ENCODE results near the gene KRI1.
A peak's percentile ranks its signal among the peaks of the same experiment; 100 is the strongest.
"Not testable (repeated sequence)": the region's sequence is repeated elsewhere in the genome, so short reads cannot be mapped to it uniquely, and the experiment has no call there.

KRI1 gene

DNA sequence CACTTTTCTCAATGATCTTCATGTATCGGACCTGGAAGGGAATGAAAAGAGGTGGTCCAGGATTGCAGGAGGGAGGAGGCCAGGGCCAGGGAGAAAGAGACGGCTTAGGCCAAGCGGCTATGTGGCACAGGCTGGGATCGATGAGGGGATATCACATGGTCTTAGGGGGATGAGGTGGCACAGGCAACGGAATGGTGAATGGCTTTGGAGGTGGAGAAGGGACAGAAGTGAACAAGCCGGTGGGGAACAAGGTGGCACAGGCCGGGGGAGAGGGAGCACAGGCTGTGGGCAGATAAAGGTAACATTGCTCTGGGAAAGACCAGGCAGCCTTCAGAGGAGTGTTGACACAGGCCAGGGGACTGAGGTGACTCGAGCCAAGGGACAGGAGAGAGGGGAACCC lies 8.7 kb upstream of the KRI1 start:
- DNase-seq, result no peak

DNA sequence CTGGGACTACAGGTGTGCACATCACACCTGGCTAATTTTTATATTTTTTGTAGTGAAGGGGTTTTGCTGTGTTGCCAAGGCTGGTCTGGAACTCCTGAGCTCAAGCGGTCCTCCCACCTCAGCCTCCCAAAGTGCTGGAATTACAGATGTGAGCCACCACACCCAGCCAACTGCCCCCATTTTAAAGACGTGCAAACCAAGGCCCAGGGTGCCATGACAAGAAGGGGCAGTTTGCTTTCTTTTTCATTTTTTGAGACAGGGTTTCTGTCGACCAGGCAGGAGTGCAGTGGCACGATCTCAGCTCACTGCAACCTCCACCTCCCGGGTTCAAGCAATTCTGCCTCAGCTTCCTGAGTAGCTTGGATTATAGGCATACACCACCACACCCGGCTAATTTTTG lies 8.0 kb upstream of the KRI1 start:
- DNase-seq, result not testable (repeated sequence)

DNA sequence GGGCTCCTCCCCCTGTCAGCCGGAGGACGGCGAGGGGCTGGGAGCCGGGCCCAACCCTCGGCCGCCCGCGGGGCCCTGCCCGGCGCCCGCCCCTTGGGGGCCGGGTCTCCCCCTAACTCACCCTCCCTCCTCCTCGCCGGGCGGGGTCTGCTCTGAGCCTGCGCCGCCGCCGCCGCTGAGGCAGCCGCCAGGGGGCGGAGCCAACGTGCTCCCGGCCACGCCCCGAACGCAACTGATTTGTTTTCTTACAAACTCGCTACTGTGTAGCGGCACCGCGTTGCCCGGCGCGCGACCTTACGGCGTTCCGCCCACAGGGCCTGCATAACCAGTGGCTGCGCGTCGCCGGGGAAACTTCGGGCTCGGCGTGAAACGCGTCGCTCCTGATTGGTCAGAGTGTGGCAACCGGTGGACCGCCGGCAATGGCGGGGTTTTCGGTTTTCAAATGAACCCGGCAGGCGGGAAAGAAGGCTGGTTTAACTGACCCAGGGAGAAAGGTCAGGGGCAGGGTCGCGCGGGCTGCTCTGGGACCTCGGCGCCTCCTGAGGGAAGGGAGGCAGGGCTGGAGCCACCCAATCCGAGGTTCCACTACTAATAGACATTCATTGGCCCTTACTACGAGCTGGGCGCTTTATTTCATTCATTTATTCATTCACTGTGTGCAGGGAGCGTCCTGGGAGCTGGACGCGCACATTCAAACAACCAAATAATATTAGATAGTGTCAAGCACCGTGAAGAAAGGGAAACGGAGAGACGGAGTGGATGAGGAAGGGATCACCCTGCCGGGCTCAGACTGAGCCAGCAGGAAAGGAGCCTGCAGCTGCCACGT lies 3.2 kb upstream of the KRI1 start, which contains the start of gene CDKN2D:
Gene CDKN2D (minus strand): TSS at position 154 of the 826 bp plus-strand sequence. CDS start 326 bp downstream, outside the sequence.
- DNase-seq, result peak; percentile 90

GRCh38 chr19:10568062-10568825 lies 2.4 kb upstream of the KRI1 start:
- DNase-seq, result no peak

- DNase-seq, result no peak
Observed at GRCh38 chr19:10567656-10568055, 1.8 kb upstream of the KRI1 start.

DNA sequence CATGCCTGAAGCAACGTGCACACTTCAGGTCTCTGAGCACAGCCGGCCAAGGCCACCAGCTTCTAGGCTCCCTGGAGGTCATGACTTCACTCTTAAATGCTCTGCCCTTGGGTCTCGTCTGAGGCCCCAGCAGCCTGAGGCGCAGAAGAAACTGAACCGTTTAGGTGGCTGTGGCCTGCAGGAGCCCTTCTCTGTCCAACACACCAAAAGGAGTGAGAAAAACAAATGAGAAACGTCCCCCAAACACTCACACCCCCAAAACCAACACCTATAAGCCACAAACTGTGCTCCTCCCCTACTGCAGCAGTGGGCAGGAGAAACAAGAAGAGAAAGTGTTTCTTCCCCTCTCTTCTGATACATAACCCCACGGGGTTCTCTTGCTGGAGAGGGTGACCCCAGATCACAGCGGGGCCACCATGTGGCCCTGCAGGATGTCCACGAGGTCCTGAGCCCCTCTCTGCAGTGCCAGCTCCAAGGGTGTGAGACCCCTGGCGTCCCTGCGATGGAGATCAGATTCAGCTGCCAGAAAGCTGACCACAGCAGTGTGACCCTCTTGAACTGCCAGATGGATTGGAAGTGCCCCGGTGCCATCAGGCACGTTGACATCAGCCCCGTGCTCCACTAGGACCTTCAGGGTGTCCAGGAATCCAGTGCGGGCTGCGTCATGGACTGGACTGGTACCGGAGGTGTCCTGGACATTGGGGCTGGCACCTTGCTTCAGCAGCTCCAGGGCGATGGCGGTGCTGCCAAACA lies 1.0 kb upstream of the KRI1 start:
- no peak for DNase-seq

DNA sequence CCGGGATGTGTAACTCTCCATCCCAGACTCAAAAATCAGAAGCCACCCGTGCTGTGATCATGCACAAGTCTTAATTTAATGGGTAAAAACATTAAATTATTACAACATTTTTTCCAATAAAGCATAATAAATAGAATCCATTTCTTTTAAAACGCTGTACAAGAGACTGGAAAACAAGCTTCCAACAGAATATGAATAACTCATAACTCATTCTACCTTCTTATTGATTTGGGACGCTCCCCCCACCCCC lies 523 bp upstream of the KRI1 start:
- DNase-seq, result no peak

- no peak for DNase-seq
Observed at GRCh38 chr19:10565028-10565566, 713 bp downstream of the KRI1 start.

DNA sequence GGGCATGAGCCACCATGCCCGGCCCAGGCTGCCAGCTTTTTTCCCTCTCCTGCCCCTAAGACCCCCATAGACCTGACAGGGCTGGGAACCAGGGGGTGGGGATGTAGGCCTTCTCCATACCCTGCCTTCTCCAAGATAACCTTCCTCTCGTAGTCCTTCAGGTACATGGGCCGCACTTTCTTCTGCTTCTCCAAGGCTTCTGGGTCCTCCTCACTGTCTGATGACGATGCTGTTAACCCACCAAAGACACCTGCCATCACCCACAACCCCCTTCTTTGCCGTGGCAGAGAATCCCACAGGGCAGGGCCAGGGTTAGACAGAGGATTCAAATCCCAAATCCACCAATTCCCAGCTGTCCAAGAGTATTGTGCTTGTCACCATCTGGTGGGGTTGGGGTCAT lies 3.2 kb downstream of the KRI1 start:
- no peak for DNase-seq

DNA sequence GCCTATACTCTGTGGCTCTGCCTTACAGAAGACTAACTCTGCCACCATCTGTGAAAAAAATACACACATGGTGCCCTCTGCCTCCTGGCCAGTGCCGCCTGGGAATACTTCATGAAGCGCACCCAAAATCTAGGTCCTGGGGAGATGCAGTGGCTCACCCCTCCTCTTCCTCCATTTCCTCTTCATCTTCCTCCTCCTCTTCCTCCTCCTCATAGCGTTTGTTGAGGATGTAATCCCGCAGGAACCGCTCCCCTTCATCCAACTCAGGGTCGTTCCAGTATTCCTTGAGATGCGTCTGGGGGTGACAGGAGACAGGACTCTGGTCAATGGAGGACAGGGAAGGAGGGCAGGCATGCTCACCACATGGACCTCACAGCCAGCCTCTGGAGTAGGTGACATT lies 5.7 kb downstream of the KRI1 start:
- no peak for DNase-seq

DNA sequence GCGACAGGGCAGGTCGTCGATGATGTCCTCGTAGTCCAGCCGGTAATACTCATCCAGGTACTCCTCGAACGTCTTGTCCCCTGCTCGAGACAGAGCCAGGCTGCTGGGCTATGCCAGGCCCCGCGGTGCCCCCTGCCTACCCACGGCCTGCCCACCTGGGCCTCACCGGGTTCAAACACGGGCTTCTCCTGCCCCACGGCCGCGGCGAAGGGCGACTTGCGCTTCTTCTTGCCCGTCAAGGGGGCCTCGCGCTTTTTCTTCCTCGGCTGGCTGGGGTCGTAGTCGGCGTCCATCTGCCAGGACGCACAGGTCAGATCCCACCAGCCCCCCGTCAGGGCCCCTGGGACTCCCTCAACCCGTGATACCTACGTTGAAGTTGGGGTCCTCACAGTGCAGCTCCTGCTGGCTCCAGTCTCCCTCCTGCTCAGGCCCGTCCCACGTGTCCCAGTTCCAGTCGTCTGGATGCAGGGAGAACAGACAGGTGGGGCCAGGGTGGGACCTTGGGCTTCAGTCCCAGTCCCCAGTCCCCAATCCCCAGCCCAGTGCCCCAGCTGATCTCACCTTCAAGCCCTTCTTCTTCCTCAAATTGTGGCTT lies 8.1 kb downstream of the KRI1 start:
- DNase-seq, result no peak

- DNase-seq, result no peak
Observed at GRCh38 chr19:10555610-10555973, 10.2 kb downstream of the KRI1 start.

DNA sequence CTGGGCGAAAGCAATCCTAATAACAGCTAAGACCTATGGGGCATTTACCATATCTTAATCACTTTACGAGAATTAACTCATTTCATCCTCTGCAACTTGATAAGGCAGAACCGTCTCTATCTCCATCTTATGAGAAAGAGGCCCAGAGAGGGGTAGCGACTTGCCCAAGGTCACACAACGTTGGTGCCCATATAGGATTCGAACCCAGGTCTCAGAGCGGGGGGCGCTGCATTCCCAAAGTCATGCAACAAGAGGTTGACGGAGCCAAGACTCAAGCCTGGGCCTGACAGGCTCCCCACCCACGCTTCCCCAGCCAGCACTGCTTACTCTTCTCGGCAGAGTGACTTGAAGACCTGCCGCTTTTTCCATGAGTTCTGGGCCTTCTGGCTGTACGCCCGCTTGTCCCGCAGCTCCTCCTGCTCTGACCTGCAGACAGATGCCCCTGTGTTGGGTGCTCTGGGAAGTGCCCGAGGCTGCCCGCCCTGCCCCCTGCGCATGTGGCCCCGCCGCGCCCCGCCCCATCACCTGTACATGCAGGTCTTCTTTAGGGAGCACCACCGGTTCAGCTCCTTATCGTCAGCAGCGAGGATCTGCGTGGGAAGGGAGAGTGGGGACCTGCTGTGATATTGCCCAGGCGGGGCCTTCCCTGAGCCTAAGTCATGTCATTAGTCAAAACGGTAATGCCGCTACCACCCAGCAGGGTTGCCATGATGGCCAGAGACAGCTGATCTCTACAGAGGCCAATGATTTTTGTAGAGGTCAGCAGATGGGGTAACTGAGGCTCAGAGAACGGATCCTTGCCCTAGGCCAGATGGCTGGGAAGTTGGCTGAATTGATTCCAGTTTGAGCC lies 10.8 kb downstream of the KRI1 start:
- DNase-seq, result no peak

GRCh38 chr19:10553943-10554381 lies 11.8 kb downstream of the KRI1 start:
- DNase-seq, result no peak

GRCh38 chr19:10553087-10553667 lies 12.6 kb downstream of the KRI1 start:
- DNase-seq, result no peak

DNA sequence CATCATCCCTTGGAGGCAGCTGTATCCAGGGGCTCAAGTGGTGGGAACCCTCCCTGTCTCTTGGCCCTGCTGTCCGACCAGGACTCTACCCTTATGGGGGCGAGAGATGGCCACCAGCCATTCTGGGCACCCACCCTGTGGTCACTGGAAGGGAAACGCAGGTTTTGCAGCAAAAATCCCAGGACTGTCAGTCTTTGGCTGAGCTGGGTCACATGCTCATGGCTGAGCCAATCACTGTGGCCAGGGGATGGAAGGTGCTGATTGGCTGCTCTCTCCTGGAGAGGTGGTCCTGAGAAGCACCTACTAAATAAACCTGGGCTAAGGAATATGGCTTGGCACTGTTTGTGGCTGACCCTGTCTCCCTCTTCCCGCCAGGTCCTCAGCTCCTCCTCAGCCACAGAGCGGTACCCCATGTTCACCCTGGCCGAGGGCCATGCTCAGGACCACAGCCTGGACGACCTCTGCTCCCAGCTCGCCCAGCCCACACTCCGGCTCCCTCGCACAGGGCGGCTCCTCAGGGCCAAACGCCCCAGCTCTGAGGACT lies 13.2 kb downstream of the KRI1 start:
- no peak for DNase-seq

DNA sequence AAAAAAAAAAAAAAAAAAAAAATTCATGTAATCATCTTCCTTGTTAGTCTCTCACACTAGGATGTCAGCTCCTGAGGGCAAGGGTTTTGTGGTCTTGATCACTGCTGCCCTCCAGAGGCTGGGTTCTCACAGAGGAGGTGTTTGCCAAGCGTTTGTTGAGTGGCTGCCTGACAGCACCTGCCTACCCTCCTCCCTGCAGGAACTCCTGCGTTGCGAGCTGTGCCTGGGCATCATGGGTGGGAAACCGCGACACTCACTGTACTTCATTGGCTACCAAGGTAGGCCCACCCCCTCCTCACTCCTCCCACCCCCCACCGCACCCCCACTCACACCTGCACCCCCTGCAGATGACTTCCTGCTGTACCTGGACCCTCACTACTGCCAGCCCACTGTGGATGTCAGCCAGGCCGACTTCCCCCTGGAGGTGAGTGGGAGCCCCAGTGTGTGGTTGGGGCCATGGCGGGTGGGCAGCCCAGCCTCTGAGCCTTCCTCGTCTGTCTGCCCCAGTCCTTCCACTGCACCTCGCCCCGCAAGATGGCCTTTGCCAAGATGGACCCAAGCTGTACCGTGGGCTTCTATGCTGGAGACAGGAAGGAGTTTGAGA lies 14.0 kb downstream of the KRI1 start:
- DNase-seq, result no peak

GRCh38 chr19:10551006-10551405 lies 14.8 kb downstream of the KRI1 start:
- not testable (repeated sequence) for DNase-seq

DNA sequence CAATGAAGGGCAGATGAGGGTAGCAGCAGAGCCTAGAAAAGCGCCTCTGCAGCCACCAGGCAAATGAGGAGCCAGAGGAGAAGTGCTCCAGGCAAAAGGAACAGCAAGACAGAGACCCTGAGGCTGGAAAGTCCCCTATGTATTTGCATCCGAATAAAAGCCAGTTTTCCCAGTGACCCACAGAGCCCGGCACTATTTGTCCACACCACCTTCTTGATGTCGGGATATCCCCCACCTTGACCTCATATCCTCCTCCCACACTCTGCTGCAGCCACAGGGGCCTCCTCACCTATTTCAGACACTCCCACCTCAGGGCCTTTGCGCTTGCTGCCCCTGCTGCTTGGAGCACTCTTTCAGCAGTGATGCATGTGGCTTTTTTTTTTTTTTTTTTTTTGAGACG lies 15.5 kb downstream of the KRI1 start:
- no peak for DNase-seq

DNA sequence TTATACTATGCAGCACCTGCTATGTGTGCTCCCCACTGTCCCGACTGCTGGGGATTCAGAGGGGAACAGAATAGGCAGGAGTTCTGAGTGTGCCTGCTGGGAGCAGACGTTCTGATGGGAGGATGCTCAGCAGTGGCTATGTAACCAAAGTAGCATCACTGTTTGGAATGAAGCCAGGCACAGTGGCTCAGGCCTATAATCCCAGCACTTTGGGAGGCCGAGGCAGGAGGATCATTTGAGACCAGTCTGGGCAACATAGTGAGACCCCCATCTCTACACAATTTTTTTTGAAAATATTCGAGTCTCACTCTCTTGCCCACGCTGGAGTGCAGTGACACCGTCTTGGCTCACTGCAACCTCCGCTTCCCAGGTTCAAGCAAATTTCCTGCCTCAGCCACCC lies 16.1 kb downstream of the KRI1 start:
- no peak for DNase-seq

DNA sequence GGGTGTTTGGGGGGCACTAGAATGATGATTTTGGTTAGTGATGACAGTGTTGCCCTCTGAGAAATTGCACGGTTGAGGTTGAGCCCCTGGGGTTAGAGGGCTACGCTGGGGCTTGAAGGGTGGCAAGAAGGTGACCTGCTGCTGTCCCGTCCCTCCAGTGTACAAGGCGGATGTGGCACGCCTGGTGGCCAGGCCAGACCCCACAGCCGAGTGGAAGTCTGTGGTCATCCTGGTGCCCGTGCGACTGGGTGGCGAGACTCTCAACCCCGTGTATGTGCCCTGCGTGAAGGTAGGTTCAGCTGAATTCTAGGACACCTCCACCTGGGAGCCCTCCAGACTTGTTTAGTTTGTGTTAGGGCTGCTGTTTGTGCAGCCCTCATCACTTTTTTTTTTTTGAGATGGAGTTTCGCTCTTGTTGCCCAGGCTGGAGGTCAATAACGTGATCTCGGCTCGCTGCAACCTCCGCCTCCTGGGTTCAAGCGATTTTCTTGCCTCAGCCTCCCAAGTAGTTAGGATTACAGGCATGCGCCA lies 17.0 kb downstream of the KRI1 start:
- no peak for DNase-seq

Data from NCI-H526 treated with DMSO at 0.1 percent for 48 hours (cell line).